Measurements from ENCODE around the gene CHST15. TPM values are rescaled to one million over a fixed set of nuclear protein-coding genes. Genes with fewer than 3 reads are reported as not detected.
"Not testable (repeated sequence)": the region's sequence is repeated elsewhere in the genome, so short reads cannot be mapped to it uniquely, and the experiment has no call there.

CHST15 gene
- polyA plus RNA-seq, 1 experiment, result 6.2 TPM

- Histone ChIP-seq H3K4me3 (ENCODE audit: low read depth, low read length) (no peak overlapping the region), H3K27me3 (ENCODE audit: control insufficient read depth, insufficient read depth, low read length) (peaks cover 15% of the 10 kb centered on the region), H3K36me3 (ENCODE audit: control insufficient read depth, insufficient read depth, low read length) (no peaks in the 10 kb centered on the region)
- DNase-seq (ENCODE audit: low read depth), result no peak
- CTCF ChIA-PET, result no interaction called here
- no peak for TF ChIP-seq CTCF (IDR thresholded peaks at IDR 0.05; ENCODE audit: insufficient read depth, low read depth, low read length)
- POLR2A ChIA-PET, result no interaction called here
Measured at GRCh38 chr10:124099604-124100003, 6.2 kb upstream of the CHST15 start.

GRCh38 chr10:124098575-124098974, 5.2 kb upstream of the CHST15 start:
- H3K4me3 ChIP-seq (ENCODE audit: low read depth, low read length), result no peak overlapping the region
- no peak for TF ChIP-seq CTCF (IDR thresholded peaks at IDR 0.05; ENCODE audit: insufficient read depth, low read depth, low read length)
- no peak for DNase-seq (ENCODE audit: low read depth)
- POLR2A ChIA-PET, result no interaction called here
- no peaks in the 10 kb centered on the region for H3K36me3 ChIP-seq (ENCODE audit: control insufficient read depth, insufficient read depth, low read length)
- CTCF ChIA-PET, result no interaction called here
- H3K27me3 ChIP-seq (ENCODE audit: control insufficient read depth, insufficient read depth, low read length), result peaks cover 18% of the 10 kb centered on the region

- POLR2A ChIA-PET, result no interaction called here
- no peak overlapping the region for H3K4me3 ChIP-seq (ENCODE audit: low read depth, low read length)
- H3K36me3 ChIP-seq (ENCODE audit: control insufficient read depth, insufficient read depth, low read length), result no peaks in the 10 kb centered on the region
- no peak for DNase-seq (ENCODE audit: low read depth)
- no peak for TF ChIP-seq CTCF (IDR thresholded peaks at IDR 0.05; ENCODE audit: insufficient read depth, low read depth, low read length)
- CTCF ChIA-PET, result no interaction called here
- peaks cover 18% of the 10 kb centered on the region for H3K27me3 ChIP-seq (ENCODE audit: control insufficient read depth, insufficient read depth, low read length)
Measured at GRCh38 chr10:124097883-124098282, 4.5 kb upstream of the CHST15 start.

- peaks cover 18% of the 10 kb centered on the region for H3K27me3 ChIP-seq (ENCODE audit: control insufficient read depth, insufficient read depth, low read length)
- TF ChIP-seq CTCF (IDR thresholded peaks at IDR 0.05; ENCODE audit: insufficient read depth, low read depth, low read length), result no peak
- no peak overlapping the region for H3K4me3 ChIP-seq (ENCODE audit: low read depth, low read length)
- no peak for DNase-seq (ENCODE audit: low read depth)
- ChIA-PET CTCF (interaction anchor here (1.0 kb wide), 1 partner anchor 102 kb away, joined by 3 read pairs; no protein-coding TSS in a partner anchor), POLR2A (no interaction called here)
- H3K36me3 ChIP-seq (ENCODE audit: control insufficient read depth, insufficient read depth, low read length), result no peaks in the 10 kb centered on the region
Measured at GRCh38 chr10:124096494-124096893, 3.1 kb upstream of the CHST15 start.

- CTCF ChIA-PET, result interaction anchor here (1.0 kb wide), 1 partner anchor 101 kb away, joined by 3 read pairs; no protein-coding TSS in a partner anchor
- H3K27me3 ChIP-seq (ENCODE audit: control insufficient read depth, insufficient read depth, low read length), result peaks cover 21% of the 10 kb centered on the region
- POLR2A ChIA-PET; DNase-seq (ENCODE audit: low read depth); H3K36me3 ChIP-seq (ENCODE audit: control insufficient read depth, insufficient read depth, low read length); H3K4me3 ChIP-seq (ENCODE audit: low read depth, low read length): not testable (repeated sequence)
Measured at GRCh38 chr10:124095801-124096200, 2.4 kb upstream of the CHST15 start.

- ChIA-PET POLR2A (no interaction called here), CTCF (interaction anchor here (1.3 kb wide), 1 partner anchor 98 kb away, joined by 4 read pairs; no protein-coding TSS in a partner anchor)
- H3K27me3 ChIP-seq (ENCODE audit: control insufficient read depth, insufficient read depth, low read length), result peaks cover 20% of the 10 kb centered on the region
- TF ChIP-seq CTCF (IDR thresholded peaks at IDR 0.05; ENCODE audit: insufficient read depth, low read depth, low read length), result no peak
- H3K4me3 ChIP-seq (ENCODE audit: low read depth, low read length), result no peak overlapping the region
- DNase-seq (ENCODE audit: low read depth), result no peak
- no peaks in the 10 kb centered on the region for H3K36me3 ChIP-seq (ENCODE audit: control insufficient read depth, insufficient read depth, low read length)
Measured at GRCh38 chr10:124095096-124095495, 1.7 kb upstream of the CHST15 start.

Data from BJ (cell line).